Measurements from ENCODE around the gene PARP12.

PARP12 gene

GRCh38 chr7:140021603-140022002, 41.1 kb downstream of the PARP12 start:
- TF ChIP-seq ZBTB7A (IDR thresholded peaks at IDR 0.05; ENCODE audit: low read depth) (no peak), TCF12 (IDR thresholded peaks at IDR 0.05; ENCODE audit: low read depth) (no peak)

GRCh38 chr7:140019606-140020005, 43.1 kb downstream of the PARP12 start:
- TF ChIP-seq TEAD4 (IDR thresholded peaks at IDR 0.05) (no peak), MAX (IDR thresholded peaks at IDR 0.05) (no peak)

DNA sequence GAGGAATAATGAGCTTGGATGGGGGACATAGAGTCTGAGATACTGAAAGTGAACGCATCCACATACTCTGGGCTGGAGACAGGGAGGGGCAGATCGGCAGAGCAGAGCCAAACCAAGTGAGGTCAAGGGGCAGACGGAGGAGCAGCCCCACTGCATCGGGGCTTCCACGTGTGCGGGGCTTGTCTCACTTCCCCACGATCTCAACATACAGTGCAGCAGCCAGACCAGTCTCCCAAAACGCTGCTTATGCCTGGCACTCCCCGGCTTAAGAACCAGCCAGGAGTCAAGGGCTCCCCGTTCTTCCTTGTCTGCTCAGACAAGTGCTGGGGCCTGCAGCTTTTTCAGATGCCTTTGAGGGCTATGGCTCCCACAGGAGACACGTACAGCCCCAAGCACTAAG, 43.6 kb downstream of the PARP12 start:
- TF ChIP-seq FOXM1 (IDR thresholded peaks at IDR 0.05; ENCODE audit: borderline replicate concordance, low read depth): no peak
- no peak for TF ChIP-seq REST (IDR thresholded peaks at IDR 0.05; ENCODE audit: low read depth)
- TF ChIP-seq USF1 (IDR thresholded peaks at IDR 0.05): no peak
- no peak for TF ChIP-seq RAD21 (IDR thresholded peaks at IDR 0.05; ENCODE audit: low read depth)
- no peak for TF ChIP-seq CREB1 (IDR thresholded peaks at IDR 0.05; ENCODE audit: low read depth)
- no peak for TF ChIP-seq MAX (IDR thresholded peaks at IDR 0.05)
- TF ChIP-seq TAF1 (IDR thresholded peaks at IDR 0.05; ENCODE audit: low read depth): no peak
- no peak for TF ChIP-seq TEAD4 (IDR thresholded peaks at IDR 0.05)
- no peak for TF ChIP-seq ZBTB7A (IDR thresholded peaks at IDR 0.05; ENCODE audit: low read depth)
- TF ChIP-seq CEBPB (IDR thresholded peaks at IDR 0.05): no peak
- no peak for TF ChIP-seq EP300 (IDR thresholded peaks at IDR 0.05; ENCODE audit: borderline replicate concordance)
- no peak for TF ChIP-seq NFIC (IDR thresholded peaks at IDR 0.05)
- TF ChIP-seq TCF12 (IDR thresholded peaks at IDR 0.05; ENCODE audit: low read depth): no peak
- TF ChIP-seq EGR1 (IDR thresholded peaks at IDR 0.05): no peak

GRCh38 chr7:140018125-140019043, 44.4 kb downstream of the PARP12 start:
- TF ChIP-seq USF1 (IDR thresholded peaks at IDR 0.05) (no peak), MAX (IDR thresholded peaks at IDR 0.05) (no peak), NFIC (IDR thresholded peaks at IDR 0.05) (no peak), ZBTB7A (IDR thresholded peaks at IDR 0.05; ENCODE audit: low read depth) (no peak)

DNA sequence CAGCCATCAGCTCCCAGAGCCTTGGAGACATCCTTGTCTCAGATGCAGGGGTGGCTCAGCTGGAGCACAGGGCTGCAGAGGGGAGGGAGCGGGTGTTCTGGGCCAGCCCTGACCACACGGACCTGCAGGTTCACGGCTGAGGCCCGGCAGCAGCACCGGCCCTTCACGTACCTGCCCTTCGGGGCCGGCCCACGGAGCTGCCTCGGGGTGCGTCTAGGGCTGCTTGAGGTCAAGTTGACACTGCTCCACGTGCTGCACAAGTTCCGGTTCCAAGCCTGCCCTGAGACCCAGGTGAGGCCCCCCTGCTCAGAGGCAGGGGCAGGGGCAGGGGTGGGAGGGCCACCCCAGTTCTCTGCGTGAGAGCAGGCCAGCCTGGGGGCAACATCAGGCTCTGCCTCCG, 45.2 kb downstream of the PARP12 start:
- no peak for TF ChIP-seq CEBPB (IDR thresholded peaks at IDR 0.05)
- TF ChIP-seq REST (IDR thresholded peaks at IDR 0.05; ENCODE audit: low read depth): no peak

DNA sequence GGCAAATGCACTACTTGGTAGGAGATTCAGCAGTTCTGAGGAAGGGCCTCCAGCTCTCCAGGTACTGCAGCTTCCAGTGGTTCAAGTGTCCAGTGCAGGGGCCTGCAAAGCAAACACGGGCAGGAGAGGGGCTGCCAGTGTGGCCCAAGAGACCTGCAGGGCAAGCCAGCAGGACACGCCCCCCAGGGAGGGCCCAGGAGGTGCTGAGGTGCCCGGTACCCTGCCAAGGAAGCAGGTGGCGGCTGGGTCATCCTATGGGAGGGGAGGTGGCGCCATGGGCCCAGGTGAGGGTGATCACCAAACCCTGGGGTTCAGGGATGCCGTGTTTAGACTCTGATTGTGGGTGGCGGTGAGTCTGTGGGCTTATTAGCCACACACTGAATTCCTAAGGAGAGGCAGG, 45.7 kb downstream of the PARP12 start:
- TF ChIP-seq TEAD4 (IDR thresholded peaks at IDR 0.05) (no peak), TAF1 (IDR thresholded peaks at IDR 0.05; ENCODE audit: low read depth) (no peak), CREB1 (IDR thresholded peaks at IDR 0.05; ENCODE audit: low read depth) (no peak), USF1 (IDR thresholded peaks at IDR 0.05) (no peak), YY1 (IDR thresholded peaks at IDR 0.05; ENCODE audit: low read depth) (no peak)
